HG03064 (cell line): ENCODE data around the gene DHX29.

ENCODE experiments used
- ATAC-seq: cut with Tn5 transposase; IDR thresholded peaks from one replicate; pipeline ENCODE4 v1.9.1; 2021; ENCODE audit warnings: low read depth; ENCODE audit not compliant: unreplicated experiment

Gene DHX29

GRCh38 chr5:55316289-55316688 lies 8.8 kb upstream of the DHX29 start:
- no peak for ATAC-seq

DNA sequence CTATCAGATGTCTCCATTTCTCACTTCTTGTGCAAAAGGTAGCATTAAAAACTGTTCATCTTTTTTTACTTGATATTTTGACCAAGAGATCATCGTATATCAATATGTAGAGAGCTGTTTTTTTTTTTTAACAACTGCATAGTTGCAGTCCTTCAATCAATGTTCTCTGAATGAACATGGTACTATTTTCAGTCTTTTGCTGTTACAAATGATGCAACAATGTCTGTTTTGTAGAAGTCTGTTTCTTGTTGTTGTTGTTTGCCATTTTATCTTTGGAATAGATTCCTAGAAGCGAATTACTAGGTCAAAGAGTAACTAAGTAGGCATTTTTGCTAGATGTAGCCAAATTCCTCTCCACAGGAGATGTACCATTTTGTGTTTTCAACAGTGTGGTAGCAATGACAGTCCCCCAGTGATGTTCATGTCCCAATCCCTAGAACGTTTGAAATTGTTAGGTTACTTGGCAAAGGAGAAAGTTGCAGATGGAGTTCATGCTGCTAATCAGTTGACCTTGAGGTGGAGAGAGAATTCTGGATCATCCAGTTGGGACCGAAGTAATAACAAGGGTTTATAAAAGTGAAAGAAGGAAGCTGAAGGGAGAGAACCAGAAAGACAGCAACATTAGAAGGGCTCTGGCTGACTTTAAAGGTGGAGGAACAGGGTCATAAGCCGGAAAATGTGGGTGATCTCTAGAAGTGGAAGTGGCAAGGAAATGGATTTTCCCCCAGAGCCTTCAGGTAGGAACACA lies 6.5 kb upstream of the DHX29 start:
- no peak for ATAC-seq

GRCh38 chr5:55308254-55308836 lies 851 bp upstream of the DHX29 start:
- ATAC-seq = peak; percentile 8

- ATAC-seq = no peak
Observed at GRCh38 chr5:55306641-55307382, 682 bp downstream of the DHX29 start.

- ATAC-seq = no peak
Observed at GRCh38 chr5:55305345-55305744, 2.1 kb downstream of the DHX29 start.

- no peak for ATAC-seq
Observed at GRCh38 chr5:55304584-55304983, 2.9 kb downstream of the DHX29 start.

- ATAC-seq = no peak
Observed at GRCh38 chr5:55303238-55303690, 4.2 kb downstream of the DHX29 start.

- ATAC-seq = no peak
Observed at GRCh38 chr5:55300890-55301289, 6.6 kb downstream of the DHX29 start.

DNA sequence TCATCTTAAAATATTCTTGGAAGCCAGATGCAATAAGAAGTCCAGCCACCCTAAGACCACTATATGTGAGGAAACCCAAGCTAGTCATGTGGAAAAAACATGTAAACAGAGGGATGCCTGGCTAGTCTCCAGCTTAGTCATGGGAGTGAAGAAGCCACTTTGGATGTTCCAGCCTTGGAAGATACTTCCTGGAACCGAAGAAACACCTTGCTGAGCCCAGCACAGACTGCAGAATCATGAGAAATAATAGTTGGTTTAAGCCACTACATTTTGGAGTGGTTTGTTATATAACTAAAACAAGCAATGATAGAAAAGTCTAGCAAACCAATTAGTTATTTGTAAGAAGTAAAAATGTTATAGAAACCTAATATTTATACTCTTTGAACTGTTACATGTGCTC lies 12.6 kb downstream of the DHX29 start:
- no peak for ATAC-seq

- no peak for ATAC-seq
Observed at GRCh38 chr5:55290991-55291390, 16.5 kb downstream of the DHX29 start.

DNA sequence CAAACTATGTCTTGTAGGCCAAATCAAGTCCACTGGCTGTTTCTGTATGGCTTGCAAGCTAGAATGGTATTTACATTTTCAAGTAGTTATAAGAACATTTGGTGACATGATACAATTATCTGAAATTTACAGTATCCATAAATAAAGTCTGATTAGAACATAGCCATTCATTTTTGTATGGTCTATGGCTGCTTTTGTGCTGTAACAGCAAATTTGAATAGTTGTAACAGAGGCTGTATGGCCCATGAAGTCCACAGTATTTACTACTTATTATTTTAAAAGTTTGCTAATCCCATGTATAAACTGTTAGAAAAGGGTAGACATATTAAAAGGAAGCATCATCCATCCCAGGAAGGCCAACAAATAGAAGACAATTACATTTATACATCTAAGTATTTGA lies 17.7 kb downstream of the DHX29 start:
- ATAC-seq = no peak

DNA sequence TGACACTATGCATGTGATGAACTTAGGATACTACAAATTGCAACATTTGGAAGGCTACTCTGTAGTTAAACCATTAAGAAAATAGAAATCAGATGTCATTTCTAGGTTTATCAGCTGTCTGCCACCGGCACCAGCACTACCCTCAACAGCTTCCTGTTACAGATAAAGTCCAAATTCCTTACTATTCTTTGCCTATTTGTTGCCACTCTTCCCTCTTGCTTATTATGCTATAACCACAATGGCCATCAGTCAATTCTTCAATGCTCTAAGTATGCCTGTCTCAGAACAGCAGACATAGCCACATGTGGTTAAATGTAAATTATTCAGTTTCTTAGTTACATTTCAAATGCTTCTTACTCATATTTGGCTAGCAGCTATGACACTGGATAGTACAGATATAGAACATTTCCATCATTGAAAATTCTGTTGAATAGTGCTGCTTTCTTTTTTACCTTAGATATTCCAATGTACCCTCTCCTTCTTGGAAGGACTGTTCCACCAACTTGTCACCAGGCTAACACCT lies 21.0 kb downstream of the DHX29 start:
- no peak for ATAC-seq

- ATAC-seq = no peak
Observed at GRCh38 chr5:55278778-55279177, 28.7 kb downstream of the DHX29 start.

- no peak for ATAC-seq
Observed at GRCh38 chr5:55276771-55277170, 30.7 kb downstream of the DHX29 start.

- no peak for ATAC-seq
Observed at GRCh38 chr5:55258339-55258738, 49.2 kb downstream of the DHX29 start.

DNA sequence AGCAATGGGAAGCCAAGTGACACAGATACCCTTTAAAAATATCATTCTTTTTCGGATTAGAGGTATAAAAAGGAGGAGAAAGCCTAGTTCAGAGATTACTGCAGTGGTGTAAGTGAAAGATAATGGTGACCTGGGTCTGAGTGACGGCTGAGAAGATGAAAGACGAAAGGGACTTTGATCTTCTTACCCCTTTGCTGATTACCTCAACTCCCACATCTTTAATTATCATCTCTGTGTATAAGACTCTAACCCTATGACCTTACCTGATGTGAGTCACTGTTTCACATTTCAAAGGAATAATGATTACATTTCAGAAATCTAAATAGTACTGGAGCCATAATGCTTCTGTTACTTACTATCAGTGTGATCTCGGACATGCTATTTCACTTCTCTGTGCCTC lies 52.7 kb downstream of the DHX29 start:
- no peak for ATAC-seq

- no peak for ATAC-seq
Observed at GRCh38 chr5:55250064-55250463, 57.4 kb downstream of the DHX29 start.

DNA sequence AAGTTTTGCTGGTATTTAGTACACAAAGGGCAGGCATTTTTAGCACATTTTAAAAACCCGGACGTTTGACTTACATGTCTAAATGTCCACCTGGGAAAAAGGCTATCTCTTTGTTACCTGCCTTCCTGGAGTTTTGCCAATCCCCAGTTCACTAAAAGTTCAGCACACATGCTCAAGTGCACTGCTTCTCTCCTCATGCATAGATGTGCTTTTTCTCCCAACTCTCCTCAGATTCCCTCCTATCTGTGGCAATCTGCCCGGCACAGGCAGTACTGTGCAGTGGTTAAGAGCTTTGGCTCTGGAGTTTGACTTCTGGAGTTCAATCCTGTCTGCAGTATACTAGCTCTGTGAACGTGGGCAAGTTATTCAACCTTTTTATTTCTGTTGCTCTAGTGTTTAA lies 65.7 kb downstream of the DHX29 start:
- ATAC-seq = no peak

DNA sequence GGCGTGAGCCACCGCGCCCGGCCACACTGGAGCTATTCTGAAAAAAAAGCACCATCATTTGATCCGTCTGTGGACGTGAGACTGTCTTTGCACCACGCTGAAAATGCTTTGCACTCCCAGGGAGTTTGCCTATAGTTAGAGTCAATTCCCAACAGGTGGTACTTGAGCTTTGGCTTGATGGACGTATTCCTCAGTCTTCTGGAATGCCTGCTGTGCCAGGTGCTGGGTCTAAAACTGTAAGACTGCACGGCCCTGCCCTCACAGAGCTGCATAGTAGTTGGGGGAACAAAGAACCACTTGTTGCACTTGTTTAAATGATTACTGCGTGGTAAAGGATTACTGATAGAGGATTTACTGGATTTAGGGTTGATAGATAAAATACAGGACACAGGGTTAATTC lies 70.7 kb downstream of the DHX29 start:
- no peak for ATAC-seq

GRCh38 chr5:55234121-55234700 lies 73.3 kb downstream of the DHX29 start:
- ATAC-seq = no peak
